GM10266 (cell line): Measurements from ENCODE around the gene TNFSF10.
"Not testable (repeated sequence)": the region's sequence is repeated elsewhere in the genome, so short reads cannot be mapped to it uniquely, and the experiment has no call there.

Experiments
- DNase-seq: peaks from one replicate; pipeline ENCODE4 v3.0.0; 2012; ENCODE audit errors: extremely low spot score
- TF ChIP-seq, protein P1 (sequence below): IDR thresholded peaks from 2 replicates; pipeline ENCODE4 v1.5.1; 2012; ENCODE audit warnings: mild to moderate bottlenecking, low read depth; ENCODE audit not compliant: control insufficient read depth, insufficient read depth; ENCODE audit errors: missing control alignments

TNFSF10 gene

DNA sequence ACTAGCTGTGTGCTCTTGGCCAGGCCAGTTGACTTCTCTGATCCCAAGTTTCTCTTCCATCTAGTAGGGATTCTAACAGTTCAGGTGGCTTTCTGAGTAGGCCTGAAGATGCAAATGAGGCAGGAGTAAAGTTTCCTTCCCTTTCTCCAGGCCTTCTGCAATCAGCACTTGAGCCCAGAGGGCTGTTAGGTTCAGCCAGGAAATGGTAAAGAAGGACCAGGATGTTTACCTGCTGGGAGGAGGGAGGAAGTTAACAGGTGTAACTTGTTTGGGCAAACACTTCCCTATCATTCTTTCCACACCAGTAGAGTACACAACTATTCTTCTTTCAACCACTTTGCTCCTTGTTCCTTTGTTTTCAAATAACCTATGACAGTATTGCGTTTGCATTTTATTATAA, 13.3 kb upstream of the TNFSF10 start:
- no peak for DNase-seq
- TF ChIP-seq, protein P1, sequence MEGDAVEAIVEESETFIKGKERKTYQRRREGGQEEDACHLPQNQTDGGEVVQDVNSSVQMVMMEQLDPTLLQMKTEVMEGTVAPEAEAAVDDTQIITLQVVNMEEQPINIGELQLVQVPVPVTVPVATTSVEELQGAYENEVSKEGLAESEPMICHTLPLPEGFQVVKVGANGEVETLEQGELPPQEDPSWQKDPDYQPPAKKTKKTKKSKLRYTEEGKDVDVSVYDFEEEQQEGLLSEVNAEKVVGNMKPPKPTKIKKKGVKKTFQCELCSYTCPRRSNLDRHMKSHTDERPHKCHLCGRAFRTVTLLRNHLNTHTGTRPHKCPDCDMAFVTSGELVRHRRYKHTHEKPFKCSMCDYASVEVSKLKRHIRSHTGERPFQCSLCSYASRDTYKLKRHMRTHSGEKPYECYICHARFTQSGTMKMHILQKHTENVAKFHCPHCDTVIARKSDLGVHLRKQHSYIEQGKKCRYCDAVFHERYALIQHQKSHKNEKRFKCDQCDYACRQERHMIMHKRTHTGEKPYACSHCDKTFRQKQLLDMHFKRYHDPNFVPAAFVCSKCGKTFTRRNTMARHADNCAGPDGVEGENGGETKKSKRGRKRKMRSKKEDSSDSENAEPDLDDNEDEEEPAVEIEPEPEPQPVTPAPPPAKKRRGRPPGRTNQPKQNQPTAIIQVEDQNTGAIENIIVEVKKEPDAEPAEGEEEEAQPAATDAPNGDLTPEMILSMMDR = no peak

DNA sequence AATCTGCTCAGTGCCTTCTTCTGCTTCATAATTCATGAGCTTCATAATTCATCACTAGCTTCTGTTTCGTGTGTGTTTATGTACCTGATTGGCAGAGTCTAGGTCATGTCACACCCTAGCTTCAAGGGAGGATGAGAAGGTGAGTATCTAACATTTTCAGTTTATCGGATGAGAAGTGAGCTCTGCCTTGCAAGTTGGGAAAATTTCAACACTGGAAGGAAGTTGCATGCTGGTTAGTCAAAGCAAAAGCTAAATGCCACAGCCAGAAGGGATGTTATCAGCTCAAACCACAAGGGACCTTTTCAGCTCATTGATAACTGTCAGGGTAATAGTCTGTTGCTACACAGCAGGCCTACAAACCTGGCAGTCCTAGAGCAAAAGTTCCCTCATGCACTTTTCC, 7.3 kb upstream of the TNFSF10 start:
- TF ChIP-seq, protein P1 = no peak
- DNase-seq = no peak

DNA sequence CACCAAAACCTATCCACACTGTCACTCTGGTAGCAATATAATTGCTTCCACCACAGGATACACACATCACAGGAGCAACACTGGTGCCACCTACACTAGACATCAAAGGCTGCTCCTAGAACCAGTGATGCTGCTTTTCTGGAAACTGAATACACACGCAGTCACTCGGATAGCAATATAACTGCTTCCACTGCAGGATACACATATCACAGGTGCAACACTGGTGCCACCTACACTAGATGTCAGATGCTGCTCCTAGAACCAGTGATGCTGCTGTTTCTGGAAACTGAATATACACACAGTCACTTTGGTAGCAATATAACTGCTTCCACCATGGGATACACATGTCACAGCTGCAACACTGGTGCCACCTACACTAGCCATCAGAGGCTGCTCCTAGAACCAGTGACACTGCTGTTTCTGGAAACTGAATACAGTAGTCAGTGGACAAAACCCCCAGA, 6.9 kb upstream of the TNFSF10 start:
- no peak for DNase-seq
- TF ChIP-seq, protein P1 = no peak

DNA sequence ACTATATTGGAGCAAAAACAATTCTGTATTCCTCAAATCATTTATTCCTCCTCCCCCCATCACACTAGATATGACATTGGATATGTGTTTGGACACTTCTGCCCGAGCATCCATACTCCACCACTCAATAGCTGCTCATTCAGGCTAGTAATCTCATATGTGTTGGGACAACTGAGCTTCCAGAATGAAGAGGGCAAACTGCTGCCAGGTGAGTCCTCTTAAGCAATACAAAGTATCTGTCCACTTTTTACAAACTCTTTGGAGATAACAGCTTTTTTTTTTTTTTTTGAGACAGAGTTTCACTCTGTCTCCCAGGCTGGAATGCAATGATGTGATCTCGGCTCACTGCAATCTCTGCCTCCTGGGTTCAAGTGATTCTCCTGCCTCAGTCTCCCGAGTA, 5.4 kb upstream of the TNFSF10 start:
- TF ChIP-seq, protein P1 = no peak
- DNase-seq = no peak

DNA sequence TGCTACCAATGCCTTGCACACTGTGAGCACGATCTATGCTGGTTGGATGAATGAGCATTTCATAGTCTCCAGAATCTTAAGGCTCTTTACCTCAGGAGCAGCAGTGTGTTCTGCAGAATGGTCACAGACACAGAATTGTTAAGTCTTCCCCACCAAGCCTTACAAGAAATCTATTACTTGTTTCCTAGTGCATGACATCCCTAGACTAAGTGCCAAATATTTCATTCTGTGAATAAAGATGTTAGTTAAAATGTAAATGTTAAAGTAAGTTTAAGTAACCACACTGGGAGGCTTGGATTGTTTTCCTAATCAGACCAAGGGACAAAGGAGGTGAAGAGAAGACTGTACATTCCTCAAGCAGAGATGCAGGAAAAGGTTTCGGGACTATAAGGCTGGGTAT, 4.1 kb upstream of the TNFSF10 start:
- TF ChIP-seq, protein P1 = no peak
- no peak for DNase-seq

DNA sequence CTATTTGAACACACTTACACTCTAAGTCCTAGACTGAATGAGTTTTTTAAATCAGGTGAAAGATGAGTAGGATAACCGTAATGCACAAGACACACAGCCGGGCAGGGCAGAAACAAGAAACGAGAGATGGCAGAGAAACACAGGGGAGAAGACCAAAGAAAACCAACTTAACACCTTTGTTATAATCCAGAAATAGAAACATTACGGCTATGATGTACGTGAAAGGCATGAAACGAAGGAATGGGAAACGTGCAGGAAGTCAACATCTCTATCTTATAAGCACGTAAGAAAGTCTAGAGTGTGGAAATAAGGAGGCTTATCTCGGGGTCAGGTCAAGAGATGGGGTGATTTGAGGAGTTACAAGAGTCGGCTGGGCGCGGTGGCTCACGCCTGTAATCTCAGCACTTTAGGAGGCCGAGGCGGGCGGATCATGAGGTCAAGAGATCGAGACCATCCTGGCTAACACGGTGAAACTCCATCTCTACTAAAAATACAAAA, 1.9 kb upstream of the TNFSF10 start:
- no peak for DNase-seq
- TF ChIP-seq, protein P1 = no peak

DNA sequence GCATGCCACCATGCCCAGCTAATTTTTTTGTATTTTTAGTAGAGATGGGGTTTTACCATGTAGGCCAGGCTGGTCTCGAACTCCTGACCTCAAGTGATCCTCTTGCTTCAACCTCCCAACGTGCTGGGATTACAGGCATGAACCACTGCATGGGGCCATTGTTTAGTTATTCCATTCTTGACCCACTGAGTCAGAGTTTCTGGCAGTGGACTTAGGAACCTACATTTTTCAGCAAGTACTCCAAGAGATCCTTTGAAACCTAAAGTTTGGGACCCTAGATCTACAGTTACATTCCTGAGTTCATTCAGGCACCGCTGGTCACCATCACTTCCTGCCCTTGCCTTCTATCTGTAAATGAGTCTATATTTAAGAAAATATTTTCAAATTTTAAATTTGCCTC, 1.4 kb upstream of the TNFSF10 start:
- TF ChIP-seq, protein P1 = no peak
- no peak for DNase-seq

DNA sequence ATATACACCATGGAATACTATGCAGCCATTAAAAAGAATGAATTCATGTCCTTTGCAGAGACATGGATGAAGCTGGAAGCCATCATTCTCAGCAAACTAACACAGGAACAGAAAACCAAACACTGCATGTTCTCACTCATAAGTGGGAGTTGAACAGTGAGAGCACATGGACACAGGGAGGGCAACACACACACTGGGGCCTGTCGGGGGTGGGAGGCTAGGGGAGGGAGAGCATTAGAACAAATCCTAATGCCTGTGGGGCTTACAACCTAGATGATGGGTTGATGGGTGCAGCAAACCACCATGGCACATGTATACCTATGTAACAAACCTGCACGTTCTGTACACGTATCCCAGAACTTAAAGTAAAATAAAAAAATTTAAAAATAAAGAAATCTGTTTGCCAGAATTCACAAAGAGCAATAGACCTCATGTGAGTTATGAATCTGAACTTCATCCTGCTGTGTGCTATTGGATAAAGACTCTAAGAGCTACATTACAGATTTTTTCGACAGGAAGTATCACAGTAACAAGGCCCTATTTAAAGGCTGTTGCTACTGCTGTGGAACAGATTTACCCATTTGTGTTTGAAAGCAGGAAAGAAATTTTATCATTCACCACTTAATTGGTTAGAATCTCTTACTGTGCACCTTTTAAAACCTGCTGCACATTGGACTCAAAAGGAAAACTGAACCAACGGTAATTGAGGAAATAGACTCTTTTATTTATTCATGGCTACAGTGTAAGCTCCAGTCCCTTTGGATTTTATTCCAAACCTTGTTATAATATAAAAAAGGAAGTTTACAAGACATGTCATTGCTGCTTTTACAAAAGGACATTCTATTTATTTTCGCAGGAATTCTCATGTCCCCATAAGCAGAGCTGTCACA, 1.1 kb downstream of the TNFSF10 start:
- DNase-seq = not testable (repeated sequence)
